CD4-positive, alpha-beta T cell (primary cell): ENCODE results near the gene SGO1. TPM values are rescaled to one million over a fixed set of nuclear protein-coding genes. Genes with fewer than 3 reads are reported as not detected.

Experiments used
- ATAC-seq: fragments of 200-7000 bp; cut with Tn5 transposase; one replicate; pipeline ENCODE4 v1.10.0; 2022; ENCODE audit warnings: mild to moderate bottlenecking; ENCODE audit not compliant: poor library complexity
- CTCF ChIA-PET: fragments of 350-600 bp; sonication (Branson Sonifier 250); formaldehyde crosslinking; loops from one replicate; lab custom pipeline; 2021; ENCODE audit warnings: antibody characterized with exemption, inconsistent platforms; lab: Charles Lee
- POLR2A ChIA-PET: fragments of 350-600 bp; sonication (Branson Sonifier 250); formaldehyde crosslinking; loops from one replicate; lab custom pipeline; 2021; ENCODE audit warnings: antibody characterized with exemption, inconsistent platforms; lab: Charles Lee
- DNase-seq, 14 experiments: peaks; one replicate each; pipeline ENCODE4 v3.0.0-alpha.2; 2013 to 2020; ENCODE audit warnings: mixed read lengths in 2 of 14
- H3K27ac ChIP-seq, 2 donors: one replicate each; pipeline versions ENCODE4 v1.5.1 to v1.7.0; 2013; ENCODE audit warnings: low read length in 2 of 2, low read depth in 1 of 2, mild to moderate bottlenecking in 1 of 2
- H3K27me3 ChIP-seq, 2 experiments: 1 replicate in 1 of 2; 2 replicates in 1 of 2; pipeline versions ENCODE4 v1.6.1 to v1.7.0; 2013; ENCODE audit warnings: low read length in 2 of 2, control low read depth in 1 of 2, mild to moderate bottlenecking in 1 of 2, moderate library complexity in 1 of 2; ENCODE audit not compliant: insufficient read depth in 2 of 2, control insufficient read depth in 1 of 2
- H3K36me3 ChIP-seq: one replicate; pipeline ENCODE4 v1.6.1; 2013; ENCODE audit warnings: low read length, control low read depth; ENCODE audit not compliant: insufficient read depth
- H3K4me1 ChIP-seq: one replicate; pipeline ENCODE4 v1.6.1; 2013; ENCODE audit warnings: low read length, control low read depth; ENCODE audit not compliant: insufficient read depth
- H3K4me3 ChIP-seq: one replicate; pipeline ENCODE4 v1.5.1; 2013; ENCODE audit warnings: mild to moderate bottlenecking, low read length, moderate library complexity
- H3K9me3 ChIP-seq, 2 experiments: 1 replicate in 1 of 2; 2 replicates in 1 of 2; pipeline versions ENCODE4 v1.6.1 to v1.7.0; 2013; ENCODE audit warnings: low read length in 2 of 2, mild to moderate bottlenecking in 2 of 2, control low read depth in 1 of 2, moderate library complexity in 1 of 2; ENCODE audit not compliant: control insufficient read depth in 1 of 2, insufficient read depth in 1 of 2
- H3K27ac Mint-ChIP-seq: one replicate; pipeline ENCODE4 v1.8.0; 2020; ENCODE audit warnings: mixed read lengths
- H3K27me3 Mint-ChIP-seq: one replicate; pipeline ENCODE4 v1.8.0; 2021; ENCODE audit warnings: mixed read lengths
- H3K36me3 Mint-ChIP-seq: one replicate; pipeline ENCODE4 v1.8.0; 2021; ENCODE audit warnings: low read depth, mixed read lengths
- H3K4me1 Mint-ChIP-seq: one replicate; pipeline ENCODE4 v1.8.0; 2021; ENCODE audit warnings: low read depth, mixed read lengths
- H3K4me3 Mint-ChIP-seq: one replicate; pipeline ENCODE4 v1.8.0; 2020; ENCODE audit warnings: mild to moderate bottlenecking, mixed read lengths
- H3K9me3 Mint-ChIP-seq: one replicate; pipeline ENCODE4 v1.8.0; 2020; ENCODE audit warnings: mixed read lengths
- CTCF ChIP-seq: fragments of 200-600 bp; IDR thresholded peaks from one replicate; pipeline ENCODE4 v1.8.0; 2022; ENCODE audit warnings: antibody characterized with exemption, mild to moderate bottlenecking
- intact Hi-C, 2 experiments: fragments of 100-400 bp; cut with DNase I in 1 of 2; cut with micrococcal nuclease in 1 of 2; formaldehyde crosslinking; loops; one replicate each; pipeline versions ENCODE4 v1.15.1 to v1.9.0; 2023 to 2025; cut with DNase I, micrococcal nuclease
- polyA plus RNA-seq, 2 donors: library from polyadenylated mRNA; unstranded; fragments of 120-200 nt; gene quantifications; one replicate each; pipeline ENCODE4 v1.2.1, GENCODE V29; 2013
- total RNA-seq, 174 experiments: library from RNA in 2 of 174; stranded (reverse) in 2 of 174; gene quantifications; one replicate each; pipeline ENCODE4 v1.2.3 and lab custom pipeline; 2021 to 2026

The SGO1 gene
- total RNA-seq: not detected
- 0.91 TPM for polyA plus RNA-seq (2013, experiment 1 of 2)
- polyA plus RNA-seq (2013, experiment 2 of 2): 1.6 TPM
- 0 to 38.7 (median 0.79) reads per million in 172 experiments for total RNA-seq (lab: John Stamatoyannopoulos, UW)

- Mint-ChIP-seq H3K27me3 (no peaks in the 10 kb centered on the region), H3K4me3 (no peak within 1 kb of the TSS), H3K4me1 (no peaks in the 10 kb centered on the region), H3K36me3 (no peaks in the 10 kb centered on the region), H3K9me3 (no peaks in the 10 kb centered on the region), H3K27ac (no peak within 1 kb of the TSS)
- CTCF ChIA-PET: interaction anchor here (1.0 kb wide), 2 partner anchors 10 to 146 kb away, joined by 3 read pairs; partner anchors contain the start of gene KAT2B
- intact Hi-C loops: loop anchor here (1.0 to 2.0 kb wide), 4 partner anchors 143 to 239 kb away; partner anchors contain the start of genes RAB5A (in 2 of the 2) and KAT2B (in 1 of the 2)
- no peaks in the 10 kb centered on the region for H3K9me3 ChIP-seq
- peaks cover 26% of the 10 kb centered on the region for H3K4me1 ChIP-seq
- peak within 1 kb of the TSS; percentile 81 for H3K4me3 ChIP-seq
- DNase-seq (peak; percentile 98 to 100 (median 100)), ATAC-seq (peak; percentile 90)
- H3K27ac ChIP-seq: peak within 1 kb of the TSS; percentile 92 to 97
- no peaks in the 10 kb centered on the region for H3K27me3 ChIP-seq
- POLR2A ChIA-PET: interaction anchor here (0.6 to 2.4 kb wide), 14 partner anchors 10 to 238 kb away, joined by 3 to 29 read pairs (median 4); partner anchors contain the start of genes KAT2B and RAB5A
- no peak for TF ChIP-seq CTCF
- H3K36me3 ChIP-seq: no peaks in the 10 kb centered on the region
These were observed at the start of gene SGO1 for GRCh38 chr3:20185679-20186599. SGO1 (minus strand) TSS chr3:20186206; CDS start chr3:20184027, 2,179 bp downstream.

GRCh38 chr3:20235796-20236195 lies 49.8 kb upstream of the SGO1 start:
- Mint-ChIP-seq H3K4me1 (no peaks in the 10 kb centered on the region), H3K4me3 (no peak overlapping the region), H3K9me3 (no peaks in the 10 kb centered on the region), H3K36me3 (peaks cover 12% of the 10 kb centered on the region), H3K27me3 (no peaks in the 10 kb centered on the region), H3K27ac (no peak overlapping the region)
- intact Hi-C loops: no loop called here
- ChIA-PET CTCF (no interaction called here), POLR2A (no interaction called here)
- Histone ChIP-seq H3K27me3 (no peaks in the 10 kb centered on the region), H3K36me3 (no peaks in the 10 kb centered on the region), H3K4me1 (no peaks in the 10 kb centered on the region), H3K9me3 (peaks cover 0 to under 1% of the 10 kb centered on the region in 2 experiments), H3K4me3 (no peak overlapping the region), H3K27ac (no peak overlapping the region)
- DNase-seq (no peak), ATAC-seq (no peak)
- TF ChIP-seq CTCF: no peak

GRCh38 chr3:20232906-20233780 lies 47.1 kb upstream of the SGO1 start:
- no peaks in the 10 kb centered on the region for H3K4me1 ChIP-seq
- no peaks in the 10 kb centered on the region for H3K36me3 ChIP-seq
- TF ChIP-seq CTCF: no peak
- H3K9me3 ChIP-seq: no peaks in the 10 kb centered on the region
- intact Hi-C loops: no loop called here
- H3K9me3 Mint-ChIP-seq: no peaks in the 10 kb centered on the region
- H3K4me3 ChIP-seq: no peak overlapping the region
- H3K27ac Mint-ChIP-seq: no peak overlapping the region
- no peaks in the 10 kb centered on the region for H3K4me1 Mint-ChIP-seq
- ChIA-PET POLR2A (no interaction called here), CTCF (interaction anchor here (0.6 to 1.8 kb wide), 2 partner anchors 19 to 36 kb away, joined by 3 to 4 read pairs; no protein-coding TSS in a partner anchor)
- H3K27me3 ChIP-seq: no peaks in the 10 kb centered on the region
- H3K27me3 Mint-ChIP-seq: no peaks in the 10 kb centered on the region
- H3K27ac ChIP-seq: no peak overlapping the region
- H3K36me3 Mint-ChIP-seq: peaks cover 9% of the 10 kb centered on the region
- DNase-seq (no peak), ATAC-seq (no peak)
- H3K4me3 Mint-ChIP-seq: no peak overlapping the region
